ENCODE measurements around the gene PTPRH. TPM values are rescaled to one million over a fixed set of nuclear protein-coding genes. Genes with fewer than 3 reads are reported as not detected.

The PTPRH gene, protein sequence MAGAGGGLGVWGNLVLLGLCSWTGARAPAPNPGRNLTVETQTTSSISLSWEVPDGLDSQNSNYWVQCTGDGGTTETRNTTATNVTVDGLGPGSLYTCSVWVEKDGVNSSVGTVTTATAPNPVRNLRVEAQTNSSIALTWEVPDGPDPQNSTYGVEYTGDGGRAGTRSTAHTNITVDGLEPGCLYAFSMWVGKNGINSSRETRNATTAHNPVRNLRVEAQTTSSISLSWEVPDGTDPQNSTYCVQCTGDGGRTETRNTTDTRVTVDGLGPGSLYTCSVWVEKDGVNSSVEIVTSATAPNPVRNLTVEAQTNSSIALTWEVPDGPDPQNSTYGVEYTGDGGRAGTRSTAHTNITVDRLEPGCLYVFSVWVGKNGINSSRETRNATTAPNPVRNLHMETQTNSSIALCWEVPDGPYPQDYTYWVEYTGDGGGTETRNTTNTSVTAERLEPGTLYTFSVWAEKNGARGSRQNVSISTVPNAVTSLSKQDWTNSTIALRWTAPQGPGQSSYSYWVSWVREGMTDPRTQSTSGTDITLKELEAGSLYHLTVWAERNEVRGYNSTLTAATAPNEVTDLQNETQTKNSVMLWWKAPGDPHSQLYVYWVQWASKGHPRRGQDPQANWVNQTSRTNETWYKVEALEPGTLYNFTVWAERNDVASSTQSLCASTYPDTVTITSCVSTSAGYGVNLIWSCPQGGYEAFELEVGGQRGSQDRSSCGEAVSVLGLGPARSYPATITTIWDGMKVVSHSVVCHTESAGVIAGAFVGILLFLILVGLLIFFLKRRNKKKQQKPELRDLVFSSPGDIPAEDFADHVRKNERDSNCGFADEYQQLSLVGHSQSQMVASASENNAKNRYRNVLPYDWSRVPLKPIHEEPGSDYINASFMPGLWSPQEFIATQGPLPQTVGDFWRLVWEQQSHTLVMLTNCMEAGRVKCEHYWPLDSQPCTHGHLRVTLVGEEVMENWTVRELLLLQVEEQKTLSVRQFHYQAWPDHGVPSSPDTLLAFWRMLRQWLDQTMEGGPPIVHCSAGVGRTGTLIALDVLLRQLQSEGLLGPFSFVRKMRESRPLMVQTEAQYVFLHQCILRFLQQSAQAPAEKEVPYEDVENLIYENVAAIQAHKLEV
- 3.1 to 5.8 TPM (median 4.0 TPM) in 5 replicates for total RNA-seq (2022; extraction: Qiagen RNA extraction)

DNA sequence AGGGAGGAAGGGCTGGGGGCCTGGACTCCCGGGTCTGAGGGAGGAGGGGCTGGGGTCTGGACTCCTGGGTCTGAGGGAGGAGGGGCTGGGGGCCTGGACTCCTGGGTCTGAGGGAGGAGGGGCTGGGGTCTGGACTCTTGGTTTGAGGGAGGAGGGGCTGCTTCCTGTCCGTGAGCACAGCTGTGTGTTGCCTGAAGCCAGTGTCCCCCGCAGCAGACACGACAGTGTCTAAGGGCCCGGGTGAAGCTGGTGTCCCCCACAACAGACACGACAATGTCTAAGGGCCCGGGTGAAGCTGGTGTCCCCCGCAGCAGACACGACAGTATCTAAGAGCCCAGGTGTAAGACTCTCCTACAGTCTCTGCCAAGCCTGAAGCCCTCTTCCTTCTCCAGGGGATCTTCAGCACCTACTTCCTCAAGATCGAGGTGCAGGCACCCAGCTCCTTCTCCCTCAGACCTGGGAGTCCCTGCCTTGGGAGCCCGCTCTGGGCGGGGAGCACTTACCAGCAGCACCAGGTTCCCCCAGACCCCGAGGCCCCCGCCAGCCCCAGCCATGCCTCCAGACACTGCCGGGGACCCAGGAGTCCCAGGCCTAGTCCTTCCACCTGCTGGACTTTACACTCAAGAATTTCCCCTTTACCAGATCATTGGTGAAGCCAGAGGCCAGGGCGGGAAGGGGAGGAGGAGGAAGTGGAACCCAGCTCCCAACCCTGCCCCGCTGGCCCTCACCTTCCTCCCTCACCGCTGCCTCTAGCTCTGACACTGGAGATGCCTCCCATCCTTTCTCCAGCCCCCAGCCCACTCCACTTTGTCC is at the start of gene PTPRH:
Gene PTPRH, minus strand, starts transcription at position 622 of the 813 bp plus-strand sequence. Its CDS starts 68 bp downstream, at position 554.

GRCh38 chr19:55228403-55229031 is 19.2 kb upstream of the PTPRH start, which contains the start of gene TMEM86B:
Gene TMEM86B, minus strand, starts transcription at chr19:55228763. Its CDS starts 22 bp downstream, at chr19:55228741.

DNA sequence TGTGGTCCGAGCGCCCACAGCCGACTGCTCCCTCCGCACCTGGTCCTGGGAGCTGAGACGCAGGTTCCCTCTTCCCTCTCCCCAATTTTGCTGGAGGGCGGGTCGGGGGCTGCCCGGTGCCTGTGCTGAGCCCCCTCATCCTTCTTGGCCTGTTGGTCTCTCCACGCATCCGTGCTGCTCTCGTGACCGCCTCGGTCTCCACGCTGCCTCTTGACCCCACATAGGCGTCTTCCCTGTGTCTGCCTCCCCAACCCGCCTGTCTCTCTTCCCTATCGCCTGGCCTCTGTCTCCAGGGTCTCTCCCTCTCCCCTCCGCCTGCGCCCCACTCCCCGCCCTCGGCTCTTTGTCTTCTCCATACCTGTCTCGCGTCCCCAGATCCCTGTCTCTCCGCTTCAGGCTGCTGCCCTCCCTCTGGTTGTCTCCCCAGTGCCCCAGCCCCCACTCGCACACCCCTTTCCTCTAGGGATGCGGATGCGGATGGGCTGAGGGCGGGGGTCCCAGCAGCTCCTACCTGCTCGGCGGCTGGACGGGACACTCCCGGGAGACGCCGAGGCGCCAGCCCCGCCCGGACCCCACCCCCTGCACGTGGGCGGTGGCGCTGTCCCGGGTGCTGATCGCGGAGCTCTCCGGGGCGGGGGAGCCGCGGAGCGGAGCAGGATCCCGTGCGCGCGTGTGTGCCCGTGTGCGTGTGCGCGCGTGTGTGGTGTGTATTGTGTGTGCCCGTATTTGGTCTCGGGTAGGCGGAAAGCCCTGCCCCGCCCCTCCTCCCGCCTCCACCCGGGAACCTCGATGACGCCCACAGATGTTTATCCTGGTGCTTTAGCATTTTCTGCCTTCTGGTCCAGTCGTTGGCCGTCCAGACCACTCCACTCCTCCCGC is 29.5 kb downstream of the PTPRH start, which contains the start of gene SYT5:
Gene SYT5, minus strand, starts transcription at position 684 of the 879 bp plus-strand sequence. CDS start 1,248 bp downstream, outside the sequence.

GRCh38 chr19:55166530-55167268 is 42.6 kb downstream of the PTPRH start, which contains the start of gene DNAAF3:
Gene DNAAF3, minus strand, starts transcription at chr19:55166613. Its CDS starts 200 bp downstream, at chr19:55166413.

GRCh38 chr19:55157064-55157908 is 52.0 kb downstream of the PTPRH start, which contains the start of gene TNNI3:
Gene TNNI3, minus strand, starts transcription at chr19:55157732. Its CDS starts 143 bp downstream, at chr19:55157589.

DNA sequence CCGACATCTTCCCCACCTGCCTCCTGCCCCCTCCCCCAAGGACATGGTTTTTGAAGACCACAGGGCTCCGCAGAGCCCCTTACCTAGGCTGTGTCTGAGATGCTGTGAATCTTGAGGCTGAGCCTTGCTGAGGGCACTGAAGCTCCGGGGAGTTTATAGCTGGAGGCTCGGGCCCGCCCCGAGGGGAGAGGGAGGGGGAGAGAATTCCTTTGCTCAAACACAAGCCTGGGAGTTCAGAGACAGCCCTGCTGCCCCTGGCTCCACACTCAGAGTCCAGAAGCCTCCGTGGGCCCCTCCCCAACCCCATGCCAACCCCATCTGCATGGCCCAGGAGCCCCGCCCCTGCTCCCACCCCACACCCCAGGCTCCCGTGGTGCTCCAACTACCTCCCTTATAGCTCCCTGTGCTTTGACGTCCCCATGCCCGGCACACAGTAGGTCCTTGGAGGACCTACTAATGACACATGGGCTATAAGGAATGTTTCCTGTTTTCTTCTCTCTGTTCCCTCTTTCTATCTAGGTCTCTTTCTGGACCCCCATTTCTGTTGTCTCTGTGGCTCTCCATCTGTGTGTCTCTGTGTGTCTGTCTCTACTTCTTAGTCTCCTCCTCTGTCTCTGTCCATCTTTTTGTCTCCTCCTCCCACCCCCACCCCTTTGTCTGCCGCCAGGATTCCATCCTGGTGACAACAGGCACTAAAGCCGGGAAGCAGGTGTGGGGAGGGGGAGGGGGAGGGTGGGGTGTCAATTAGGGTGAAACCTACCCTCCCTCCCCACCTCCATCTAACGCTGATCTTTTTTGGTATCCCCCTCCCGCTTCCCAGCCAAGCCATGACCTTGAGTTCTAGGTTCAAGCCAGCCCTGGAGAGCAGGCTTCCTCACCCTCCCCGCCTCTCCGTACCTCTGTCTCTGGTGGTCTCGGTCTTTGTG is 60.0 kb downstream of the PTPRH start, which contains the start of gene TNNT1:
Gene TNNT1, minus strand, starts transcription at position 129 of the 926 bp plus-strand sequence. CDS start 2,049 bp downstream, outside the sequence.

Other genes starting within 250 kb of the PTPRH start
- 22.4 to 29.0 TPM (median 25.9 TPM) in 5 replicates for gene NLRP2, start 243.1 kb downstream of the PTPRH start, total RNA-seq (2022; extraction: Qiagen RNA extraction)
- gene GP6, start 171.2 kb downstream of the PTPRH start, total RNA-seq (2022; extraction: Qiagen RNA extraction): 0.08 to 0.21 TPM (median 0.16 TPM) in 5 replicates
- gene RDH13, start 146.4 kb downstream of the PTPRH start, total RNA-seq (2022; extraction: Qiagen RNA extraction): 19.5 to 20.9 TPM (median 20.3 TPM) in 5 replicates
- gene EPS8L1, start 133.6 kb downstream of the PTPRH start, total RNA-seq (2022; extraction: Qiagen RNA extraction): 3.6 to 6.4 TPM (median 5.4 TPM) in 5 replicates
- 65.1 to 85.5 TPM (median 79.5 TPM) in 5 replicates for gene PPP1R12C, start 91.9 kb downstream of the PTPRH start, total RNA-seq (2022; extraction: Qiagen RNA extraction)
- gene TNNT1, start 60.3 kb downstream of the PTPRH start, total RNA-seq (2022; extraction: Qiagen RNA extraction): 108 to 144 TPM (median 132 TPM) in 5 replicates
- gene TNNI3, start 51.8 kb downstream of the PTPRH start, total RNA-seq (2022; extraction: Qiagen RNA extraction): 4.8 to 7.9 TPM (median 7.6 TPM) in 5 replicates
- 5.2 to 6.4 TPM (median 5.6 TPM) in 5 replicates for gene DNAAF3, start 42.9 kb downstream of the PTPRH start, total RNA-seq (2022; extraction: Qiagen RNA extraction)
- gene SYT5, start 29.2 kb downstream of the PTPRH start, total RNA-seq (2022; extraction: Qiagen RNA extraction): 3.0 to 4.8 TPM (median 4.3 TPM) in 5 replicates
- 2.7 to 4.2 TPM (median 3.9 TPM) in 5 replicates for gene TMEM86B, start 19.3 kb upstream of the PTPRH start, total RNA-seq (2022; extraction: Qiagen RNA extraction)
- gene PPP6R1, start 49.5 kb upstream of the PTPRH start, total RNA-seq (2022; extraction: Qiagen RNA extraction): 93.5 to 110 TPM (median 107 TPM) in 5 replicates
- gene HSPBP1, start 70.6 kb upstream of the PTPRH start, total RNA-seq (2022; extraction: Qiagen RNA extraction): 118 to 141 TPM (median 133 TPM) in 5 replicates
- 2.4 to 3.6 TPM (median 3.1 TPM) in 5 replicates for gene BRSK1, start 74.5 kb upstream of the PTPRH start, total RNA-seq (2022; extraction: Qiagen RNA extraction)
- gene TMEM150B, start 115.8 kb upstream of the PTPRH start, total RNA-seq (2022; extraction: Qiagen RNA extraction): 0.20 TPM in 1 of 5 replicates, not detected in the others
- gene KMT5C, start 130.4 kb upstream of the PTPRH start, total RNA-seq (2022; extraction: Qiagen RNA extraction): 4.5 to 6.4 TPM (median 5.2 TPM) in 5 replicates
- gene COX6B2, start 145.2 kb upstream of the PTPRH start, total RNA-seq (2022; extraction: Qiagen RNA extraction): 0.56 to 0.99 TPM (median 0.66 TPM) in 5 replicates
- 0.06 to 0.20 TPM (median 0.10 TPM) in 5 replicates for gene GARIN5B, start 153.8 kb upstream of the PTPRH start, total RNA-seq (2022; extraction: Qiagen RNA extraction)
- gene IL11, start 161.0 kb upstream of the PTPRH start, total RNA-seq (2022; extraction: Qiagen RNA extraction): 11.8 to 15.1 TPM (median 12.3 TPM) in 5 replicates
- gene TMEM190, start 167.3 kb upstream of the PTPRH start, total RNA-seq (2022; extraction: Qiagen RNA extraction): 1.1 to 2.0 TPM (median 1.4 TPM) in 5 replicates
- gene TMEM238, start 174.8 kb upstream of the PTPRH start, total RNA-seq (2022; extraction: Qiagen RNA extraction): 1.4 to 10.5 TPM (median 8.0 TPM) in 5 replicates
- 2,211 to 2,788 TPM (median 2,598 TPM) in 5 replicates for gene RPL28, start 176.4 kb upstream of the PTPRH start, total RNA-seq (2022; extraction: Qiagen RNA extraction)
- 244 to 439 TPM (median 386 TPM) in 5 replicates for gene UBE2S, start 198.3 kb upstream of the PTPRH start, total RNA-seq (2022; extraction: Qiagen RNA extraction)
- gene SHISA7, start 233.8 kb upstream of the PTPRH start, total RNA-seq (2022; extraction: Qiagen RNA extraction): not detected in 5 replicates

Measured in A549 treated with Hydrocortisone at 1 μM for 4 hours (cell line).